Endodermal cell (in vitro differentiated cells): ENCODE measurements around the gene GPHN. TPM values are rescaled to one million over a fixed set of nuclear protein-coding genes. Genes with fewer than 3 reads are reported as not detected.
"Not testable (repeated sequence)": the region's sequence is repeated elsewhere in the genome, so short reads cannot be mapped to it uniquely, and the experiment has no call there.

ENCODE experiments used
- DNase-seq: peaks from one replicate; pipeline ENCODE4 v3.0.0-alpha.2; 2017
- H3K27ac ChIP-seq: 2 replicates; pipeline ENCODE4 v1.5.1; 2013; ENCODE audit warnings: mild to moderate bottlenecking, low read depth, low read length, moderate library complexity
- H3K27me3 ChIP-seq: 2 replicates; pipeline ENCODE4 v1.6.1; 2013; ENCODE audit warnings: mild to moderate bottlenecking, low read length, moderate library complexity; ENCODE audit not compliant: insufficient read depth, control insufficient read depth, poor library complexity, severe bottlenecking
- H3K36me3 ChIP-seq: 2 replicates; pipeline ENCODE4 v1.7.0; 2013; ENCODE audit warnings: mild to moderate bottlenecking, low read length, moderate library complexity; ENCODE audit not compliant: control insufficient read depth, insufficient read depth
- H3K4me1 ChIP-seq: one replicate; pipeline ENCODE4 v1.7.0; 2013; ENCODE audit warnings: low read length; ENCODE audit not compliant: control insufficient read depth, insufficient read depth
- H3K4me3 ChIP-seq: 2 replicates; pipeline ENCODE4 v1.5.1; 2013; ENCODE audit warnings: mild to moderate bottlenecking, low read length, moderate library complexity
- H3K9ac ChIP-seq: 2 replicates; pipeline ENCODE4 v1.6.1; 2013; ENCODE audit warnings: mild to moderate bottlenecking, low read length, moderate library complexity; ENCODE audit not compliant: poor library complexity, severe bottlenecking; ENCODE audit errors: extremely low read depth
- H3K9me3 ChIP-seq: 2 replicates; pipeline ENCODE4 v1.6.1; 2013; ENCODE audit warnings: mild to moderate bottlenecking, low read length, moderate library complexity; ENCODE audit not compliant: control insufficient read depth
- H3K27ac Mint-ChIP-seq: 2 replicates; pipeline ENCODE4 v1.8.0; 2020; ENCODE audit warnings: mixed read lengths
- H3K27me3 Mint-ChIP-seq: 2 replicates; pipeline ENCODE4 v1.8.0; 2021; ENCODE audit warnings: mild to moderate bottlenecking, mixed read lengths; ENCODE audit not compliant: insufficient read depth
- H3K36me3 Mint-ChIP-seq: 2 replicates; pipeline ENCODE4 v1.8.0; 2020; ENCODE audit warnings: low read depth, mixed read lengths
- H3K4me1 Mint-ChIP-seq: 2 replicates; pipeline ENCODE4 v1.8.0; 2020; ENCODE audit warnings: mixed read lengths
- H3K4me3 Mint-ChIP-seq: 2 replicates; pipeline ENCODE4 v1.8.0; 2020; ENCODE audit warnings: mild to moderate bottlenecking, moderate library complexity, mixed read lengths
- H3K9me3 Mint-ChIP-seq: 2 replicates; pipeline ENCODE4 v1.8.0; 2020; ENCODE audit warnings: mild to moderate bottlenecking, mixed read lengths
- CTCF ChIP-seq: fragments of 200-600 bp; sonication (generic); conservative IDR thresholded peaks from 2 replicates; pipeline ENCODE4 v1.5.0; 2021; ENCODE audit warnings: antibody characterized with exemption, mild to moderate bottlenecking
- WGBS, 2 experiments: methylation state at CpG; one replicate each; pipeline versions ENCODE4 v1.1.5 to v1.1.7; 2013; ENCODE audit warnings: missing lambda C conversion rate in 2 of 2, mixed read lengths in 1 of 2; ENCODE audit not compliant: insufficient coverage in 1 of 2, insufficient read length in 1 of 2; 5-methylcytosine and 5-hydroxymethylcytosine counted together
- total RNA-seq, 2 donors: library from RNA; stranded (reverse); fragmentation: NEBNext Ultra II Directional in 1 of 2; extraction: Animal tissue kit (Norgen Biotek cat#: 25700) in 1 of 2; gene quantifications; 2 replicates in 1 of 2; 3 replicates in 1 of 2; pipeline ENCODE4 v1.2.1, GENCODE V29; 2021

Gene GPHN
- total RNA-seq, 2 donors from 2014 or later: 12.4 to 15.0 TPM

- no CpG with 5 or more reads among the region's 1 CpG for WGBS, 2 experiments
- Histone ChIP-seq H3K9me3 (no peaks in the 10 kb centered on the region), H3K4me1 (peaks cover 2% of the 10 kb centered on the region), H3K9ac (no peak overlapping the region), H3K27ac (no peak overlapping the region), H3K27me3 (no peaks in the 10 kb centered on the region), H3K36me3 (no peaks in the 10 kb centered on the region), H3K4me3 (no peak overlapping the region)
- Mint-ChIP-seq H3K9me3 (no peaks in the 10 kb centered on the region), H3K27me3 (no peaks in the 10 kb centered on the region), H3K4me3 (no peak overlapping the region), H3K4me1 (peaks cover 3% of the 10 kb centered on the region), H3K36me3 (no peaks in the 10 kb centered on the region), H3K27ac (no peak overlapping the region)
- TF ChIP-seq CTCF: no peak
- DNase-seq: no peak
These were observed 323.2 kb downstream of the GPHN start for GRCh38 chr14:66831173-66831572.

- DNase-seq: no peak
- Mint-ChIP-seq H3K4me3 (no peak overlapping the region), H3K27me3 (no peaks in the 10 kb centered on the region), H3K36me3 (no peaks in the 10 kb centered on the region), H3K4me1 (peaks cover 3% of the 10 kb centered on the region), H3K27ac (no peak overlapping the region), H3K9me3 (no peaks in the 10 kb centered on the region)
- 100% methylated on average over 1 to 2 of the region's 2 CpGs for WGBS, 2 experiments
- H3K27me3 ChIP-seq: no peaks in the 10 kb centered on the region
- no peak for TF ChIP-seq CTCF
- no peaks in the 10 kb centered on the region for H3K9me3 ChIP-seq
- H3K36me3 ChIP-seq: no peaks in the 10 kb centered on the region
- H3K9ac ChIP-seq: no peak overlapping the region
- no peak overlapping the region for H3K27ac ChIP-seq
- H3K4me3 ChIP-seq: no peak overlapping the region
- H3K4me1 ChIP-seq: peaks cover 2% of the 10 kb centered on the region
These were observed 325.9 kb downstream of the GPHN start for GRCh38 chr14:66833816-66834215.

- WGBS, 2 experiments: no CpG with 5 or more reads among the region's 2 CpGs
- H3K4me1 ChIP-seq, H3K27me3 ChIP-seq, H3K9me3 Mint-ChIP-seq, H3K36me3 Mint-ChIP-seq, H3K27ac Mint-ChIP-seq, H3K4me3 Mint-ChIP-seq, H3K9me3 ChIP-seq, DNase-seq, H3K9ac ChIP-seq, H3K36me3 ChIP-seq, H3K27ac ChIP-seq, H3K27me3 Mint-ChIP-seq, H3K4me3 ChIP-seq, H3K4me1 Mint-ChIP-seq: not testable (repeated sequence)
These were observed 329.5 kb downstream of the GPHN start for GRCh38 chr14:66837436-66837835.

GRCh38 chr14:66842911-66843512 is 335.1 kb downstream of the GPHN start:
- Histone ChIP-seq H3K27ac (no peak overlapping the region), H3K9ac (no peak overlapping the region), H3K36me3 (no peaks in the 10 kb centered on the region), H3K27me3 (no peaks in the 10 kb centered on the region), H3K4me1 (no peaks in the 10 kb centered on the region), H3K4me3 (no peak overlapping the region), H3K9me3 (no peaks in the 10 kb centered on the region)
- DNase-seq: no peak
- no peaks in the 10 kb centered on the region for H3K4me1 Mint-ChIP-seq
- H3K9me3 Mint-ChIP-seq: no peaks in the 10 kb centered on the region
- no peak overlapping the region for H3K27ac Mint-ChIP-seq
- no peaks in the 10 kb centered on the region for H3K36me3 Mint-ChIP-seq
- H3K4me3 Mint-ChIP-seq: no peak overlapping the region
- no peak for TF ChIP-seq CTCF
- WGBS, 2 experiments: 86 to 100% methylated on average over 1 of the region's 1 CpG
- no peaks in the 10 kb centered on the region for H3K27me3 Mint-ChIP-seq
